Activated naive CD8-positive, alpha-beta T cell treated with anti-CD3 and anti-CD28 coated beads, Interleukin-2, amount 10 ng/mL, durations not matched to agents 7 days and 5 days (primary cell): ENCODE results near the gene DPH1. TPM values are rescaled to one million over a fixed set of nuclear protein-coding genes. Genes with fewer than 3 reads are reported as not detected.
"Not testable (repeated sequence)": the region's sequence is repeated elsewhere in the genome, so short reads cannot be mapped to it uniquely, and the experiment has no call there.

Source experiments
- ATAC-seq: fragments of 150-1000 bp; cut with Tn5 transposase; one replicate; pipeline ENCODE4 v1.10.0; 2021; ENCODE audit warnings: low read depth, moderate library complexity
- POLR2A ChIA-PET: fragments of 350-600 bp; sonication (Branson Sonifier 250); formaldehyde crosslinking; loops from one replicate; lab custom pipeline; 2021; ENCODE audit warnings: antibody characterized with exemption; lab: Charles Lee
- DNase-seq: peaks from one replicate; pipeline ENCODE4 v3.0.0; 2021
- H3K27ac Mint-ChIP-seq: one replicate; pipeline ENCODE4 v1.8.0; 2022; ENCODE audit warnings: mild to moderate bottlenecking, mixed read lengths
- H3K27me3 Mint-ChIP-seq: one replicate; pipeline ENCODE4 v1.8.0; 2022; ENCODE audit warnings: mild to moderate bottlenecking, moderate library complexity, mixed read lengths
- H3K36me3 Mint-ChIP-seq: one replicate; pipeline ENCODE4 v1.8.0; 2021; ENCODE audit warnings: mild to moderate bottlenecking, mixed read lengths
- H3K4me1 Mint-ChIP-seq: one replicate; pipeline ENCODE4 v1.8.0; 2021; ENCODE audit warnings: mixed read lengths
- H3K4me3 Mint-ChIP-seq: one replicate; pipeline ENCODE4 v1.8.0; 2022; ENCODE audit warnings: mild to moderate bottlenecking, moderate library complexity, mixed read lengths
- H3K9me3 Mint-ChIP-seq: one replicate; pipeline ENCODE4 v1.8.0; 2021; ENCODE audit warnings: mixed read lengths
- total RNA-seq, 2 experiments: library from RNA; stranded (reverse); gene quantifications; one replicate each; pipeline ENCODE4 v1.2.3, GENCODE V29; 2021

The DPH1 gene
- total RNA-seq, 2 experiments from 2014 or later = 45.7 to 46.4 TPM

DNA sequence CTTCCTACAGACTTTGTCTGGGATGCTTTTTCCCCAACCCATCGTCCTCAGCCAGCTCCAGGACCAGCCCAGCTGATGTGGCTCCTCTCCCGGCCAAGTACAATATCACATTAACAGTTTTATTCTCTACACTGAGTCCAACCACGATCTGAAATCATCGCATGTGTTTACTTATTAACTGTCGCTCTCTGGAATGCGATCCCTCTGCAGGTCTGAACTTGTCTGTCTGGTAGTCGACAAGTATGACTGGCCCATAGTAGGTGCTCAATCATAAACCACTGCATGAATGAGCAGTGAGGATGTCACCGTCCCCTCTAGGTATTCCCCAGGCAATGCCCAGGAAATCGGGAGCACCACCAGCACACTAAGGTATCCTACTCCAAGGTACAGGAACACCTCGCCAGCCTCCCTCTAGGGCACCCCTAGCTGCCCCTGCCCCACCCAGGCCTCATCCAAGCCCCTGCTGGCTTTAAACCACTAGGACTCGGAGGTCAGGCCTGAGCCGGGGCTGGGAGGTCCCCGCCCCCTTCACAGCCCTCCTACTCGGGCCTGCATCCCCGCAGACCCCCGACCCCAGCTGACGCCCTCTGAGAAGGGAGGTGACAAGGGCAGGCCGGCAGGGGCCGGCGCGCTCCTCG, 32.5 kb upstream of the DPH1 start:
- Mint-ChIP-seq H3K4me1 (peaks cover 2% of the 10 kb centered on the region), H3K36me3 (peaks cover 2% of the 10 kb centered on the region), H3K27me3 (peaks cover 28% of the 10 kb centered on the region), H3K27ac (no peak overlapping the region), H3K9me3 (no peaks in the 10 kb centered on the region), H3K4me3 (no peak overlapping the region)
- ATAC-seq (no peak), DNase-seq (no peak)
- POLR2A ChIA-PET = no interaction called here

DNA sequence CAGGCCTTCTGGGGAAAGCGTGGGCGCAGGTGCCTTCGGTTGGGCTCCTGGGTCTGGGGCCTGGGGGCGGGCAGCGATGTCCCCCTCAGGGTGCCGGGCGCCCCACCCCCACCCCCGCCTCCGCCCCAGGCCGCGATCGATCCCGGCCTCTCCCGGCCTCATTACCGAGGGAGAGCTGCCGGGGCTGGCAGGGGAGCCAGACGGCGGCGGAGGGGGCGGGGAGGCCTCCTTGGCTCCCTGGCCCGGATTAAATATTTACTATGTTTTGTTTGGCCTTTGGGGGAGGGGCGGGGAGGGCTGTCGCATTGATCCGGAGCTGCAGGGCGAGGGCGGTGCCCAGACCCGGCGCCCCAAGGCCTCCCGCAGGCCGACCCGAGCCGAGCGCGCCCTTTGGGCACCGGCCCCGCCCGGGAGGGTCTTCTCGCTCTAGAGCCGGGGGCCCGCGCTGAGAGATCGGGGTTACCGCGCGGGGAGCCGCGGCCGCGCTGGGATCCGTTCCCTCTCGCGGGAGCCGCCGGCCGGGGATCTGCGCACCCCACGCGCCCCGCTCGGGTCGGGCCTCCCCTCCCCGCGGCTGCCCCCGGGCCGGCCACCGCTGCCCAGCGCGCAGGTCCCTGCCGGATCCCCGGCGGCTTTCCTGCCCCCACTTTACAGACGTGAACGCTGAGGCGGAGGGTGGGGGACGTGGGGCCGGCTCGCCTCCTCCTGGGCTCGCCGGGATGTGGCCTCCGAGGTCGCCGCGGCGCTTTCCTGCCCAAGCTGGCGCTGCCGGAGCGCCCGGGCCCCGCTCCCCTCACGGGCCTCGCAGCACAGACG, 31.8 kb upstream of the DPH1 start:
- POLR2A ChIA-PET = no interaction called here
- Mint-ChIP-seq H3K4me1 (peaks cover 2% of the 10 kb centered on the region), H3K36me3 (peaks cover 2% of the 10 kb centered on the region), H3K27ac (no peak overlapping the region), H3K27me3 (peaks cover 28% of the 10 kb centered on the region), H3K4me3 (no peak overlapping the region), H3K9me3 (no peaks in the 10 kb centered on the region)
- ATAC-seq (peak; percentile 54), DNase-seq (peak; percentile 48)

DNA sequence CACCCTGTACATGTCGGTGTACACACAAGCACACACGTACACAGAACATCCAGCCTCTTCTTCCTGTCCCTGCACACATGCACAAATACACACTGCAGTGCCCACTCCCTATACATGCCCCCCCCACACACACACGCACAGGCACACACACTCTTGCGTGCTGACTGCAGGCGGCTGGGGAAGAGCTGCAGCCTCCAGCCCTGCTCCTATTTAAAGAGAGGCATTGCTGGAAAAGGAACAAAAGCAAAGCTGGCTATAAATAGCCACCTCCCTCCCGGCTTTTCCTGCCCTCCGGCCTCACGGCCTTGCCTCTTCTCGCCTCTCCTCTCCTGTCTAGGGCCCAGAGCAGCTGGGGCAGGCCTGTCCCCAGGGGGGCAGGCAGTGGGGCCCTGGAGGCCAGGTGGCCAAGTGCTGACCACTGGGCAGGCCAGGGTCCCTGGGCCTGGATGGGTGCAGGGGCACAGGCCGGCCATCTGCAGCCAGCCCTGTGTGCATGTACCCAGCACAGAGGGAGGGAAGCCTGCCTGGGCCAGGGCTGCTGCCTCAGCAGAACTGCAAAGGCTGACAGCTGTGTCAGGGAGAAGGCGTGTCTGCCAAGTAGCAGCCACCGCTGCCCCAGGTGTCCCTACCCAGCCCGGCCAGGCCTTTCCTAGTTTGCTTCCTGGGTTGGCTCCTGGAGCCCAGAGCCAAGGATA, 30.2 kb upstream of the DPH1 start:
- ATAC-seq (no peak), DNase-seq (no peak)
- Mint-ChIP-seq H3K4me1 (peaks cover 2% of the 10 kb centered on the region), H3K9me3 (no peaks in the 10 kb centered on the region), H3K36me3 (peaks cover 2% of the 10 kb centered on the region), H3K27me3 (peaks cover 28% of the 10 kb centered on the region), H3K27ac (no peak overlapping the region), H3K4me3 (peak overlapping the region; percentile 26)
- POLR2A ChIA-PET = no interaction called here

DNA sequence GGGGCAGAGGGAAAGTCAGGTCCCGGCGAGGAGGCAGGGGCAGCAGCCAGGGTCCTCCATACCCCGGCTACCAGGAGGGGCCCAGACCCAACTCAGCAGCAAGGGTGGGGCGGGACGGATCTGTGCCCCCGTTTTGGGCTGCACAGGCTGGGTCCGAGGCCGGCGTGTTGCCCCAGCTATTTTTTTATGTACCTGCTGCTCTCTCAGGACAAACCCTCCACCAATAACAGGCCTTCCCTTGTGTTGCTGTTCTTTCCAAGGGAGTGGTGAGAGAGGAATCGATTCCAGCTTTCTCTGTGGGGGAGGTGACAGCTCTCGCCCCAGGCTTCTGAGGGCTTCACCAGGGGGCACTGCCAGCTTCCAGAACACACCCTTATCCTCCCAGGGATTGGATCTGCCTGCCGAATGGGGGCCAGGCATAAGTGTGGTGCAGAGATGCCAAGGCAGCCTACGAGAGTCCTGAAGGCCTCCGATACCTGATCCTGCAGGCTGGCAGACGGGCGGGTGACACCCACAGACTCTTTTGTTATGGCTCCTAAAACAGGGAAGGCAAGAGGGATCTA, 27.1 kb upstream of the DPH1 start:
- Mint-ChIP-seq H3K4me3 (no peak overlapping the region), H3K27ac (no peak overlapping the region), H3K4me1 (peaks cover 2% of the 10 kb centered on the region), H3K36me3 (peaks cover 2% of the 10 kb centered on the region), H3K9me3 (no peaks in the 10 kb centered on the region), H3K27me3 (peaks cover 16% of the 10 kb centered on the region)
- POLR2A ChIA-PET = interaction anchor here (0.6 kb wide), 1 partner anchor 91 kb away, joined by 3 read pairs; no protein-coding TSS in a partner anchor
- DNase-seq (no peak), ATAC-seq (no peak)

DNA sequence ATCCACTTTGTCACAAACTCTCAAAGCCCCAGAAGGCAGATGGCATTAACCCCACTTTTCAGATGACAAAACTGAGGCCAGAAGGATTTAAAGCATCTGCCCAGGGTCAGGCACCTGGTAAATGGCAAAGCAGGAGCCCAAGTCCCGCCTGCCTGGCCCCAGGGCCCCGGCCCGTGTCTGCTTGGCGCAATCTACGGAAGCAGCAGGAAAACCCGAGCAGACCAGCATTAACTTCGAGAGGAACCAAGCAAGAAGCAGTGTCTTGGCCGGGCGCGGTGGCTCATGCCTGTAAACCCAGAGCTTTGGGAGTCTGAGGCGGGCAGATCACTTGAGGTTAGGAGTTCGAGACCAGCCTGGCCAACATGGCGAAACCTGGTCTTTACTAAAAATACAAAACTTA, 26.4 kb upstream of the DPH1 start:
- POLR2A ChIA-PET = no interaction called here
- ATAC-seq (no peak), DNase-seq (no peak)
- H3K27ac Mint-ChIP-seq = no peak overlapping the region
- no peak overlapping the region for H3K4me3 Mint-ChIP-seq
- H3K27me3 Mint-ChIP-seq = peaks cover 16% of the 10 kb centered on the region
- H3K4me1 Mint-ChIP-seq = peaks cover 2% of the 10 kb centered on the region
- peaks cover 2% of the 10 kb centered on the region for H3K36me3 Mint-ChIP-seq
- H3K9me3 Mint-ChIP-seq = no peaks in the 10 kb centered on the region

DNA sequence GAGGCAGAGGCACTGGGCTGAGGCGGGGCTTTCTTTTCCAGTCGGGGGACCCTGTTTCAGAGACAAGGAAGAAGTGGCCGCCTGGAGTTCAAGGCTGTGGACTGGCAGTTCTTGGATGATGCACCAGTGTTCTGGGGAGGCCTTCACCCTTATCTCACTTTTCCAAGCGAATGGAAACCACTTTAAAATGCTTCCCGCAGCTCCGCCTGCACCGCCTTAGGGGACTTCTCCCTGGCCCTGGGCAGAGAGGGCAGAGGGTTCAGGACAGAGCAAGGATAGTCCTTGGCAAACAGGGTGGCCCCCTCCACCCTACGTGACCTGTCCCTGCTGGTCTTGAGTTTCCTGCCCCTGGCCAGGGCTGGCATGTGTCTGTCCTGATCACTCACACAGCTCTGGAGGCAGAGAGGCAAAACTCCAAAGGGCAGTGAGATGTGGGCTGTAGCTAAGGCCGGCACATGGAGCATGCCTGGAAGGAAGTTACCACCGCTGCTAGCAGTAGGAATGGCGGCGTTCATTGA, 25.5 kb upstream of the DPH1 start:
- POLR2A ChIA-PET = no interaction called here

DNA sequence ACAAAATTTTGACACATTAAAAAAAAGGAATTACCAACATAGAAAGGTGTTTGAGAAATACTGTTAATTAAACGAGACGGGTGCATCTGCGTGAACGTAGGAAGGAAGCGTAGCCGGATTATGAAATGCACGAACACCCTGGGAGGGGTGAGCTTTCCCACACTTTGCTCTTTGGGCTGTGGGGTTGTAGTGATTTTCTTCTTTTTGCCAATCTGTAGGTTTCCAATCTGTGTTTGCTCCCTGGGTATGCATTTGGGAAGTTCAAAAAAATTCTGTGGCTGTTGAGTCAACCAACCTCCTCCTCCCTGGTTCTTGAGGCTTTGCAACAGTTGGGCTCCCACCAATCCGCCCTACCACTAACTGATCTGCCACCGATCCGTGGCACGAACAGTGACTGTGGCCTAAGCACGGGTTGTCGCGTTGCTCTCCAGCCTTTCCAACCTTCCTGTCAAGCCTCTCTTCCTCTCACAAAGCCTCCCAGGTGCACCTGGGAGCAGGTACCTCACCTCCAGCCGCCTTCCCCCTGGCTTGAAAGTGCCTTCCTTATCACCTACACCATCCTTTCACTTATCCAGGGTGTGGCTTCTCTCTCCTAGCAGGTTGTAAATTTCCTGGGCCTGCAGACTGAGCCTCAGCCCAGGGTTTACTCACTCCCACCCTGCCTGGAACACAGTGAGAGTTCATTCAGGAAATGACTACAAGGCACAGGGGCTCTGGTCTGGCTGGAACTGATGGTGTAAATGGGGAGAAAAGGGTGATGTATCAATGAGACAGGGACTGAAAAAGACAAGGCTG, 21.4 kb upstream of the DPH1 start:
- no peaks in the 10 kb centered on the region for H3K4me1 Mint-ChIP-seq
- POLR2A ChIA-PET = no interaction called here
- ATAC-seq (no peak), DNase-seq (no peak)
- no peak overlapping the region for H3K27ac Mint-ChIP-seq
- H3K36me3 Mint-ChIP-seq = no peaks in the 10 kb centered on the region
- no peaks in the 10 kb centered on the region for H3K9me3 Mint-ChIP-seq
- H3K27me3 Mint-ChIP-seq = peaks cover 2% of the 10 kb centered on the region
- H3K4me3 Mint-ChIP-seq = no peak overlapping the region

More for the DNA sequence above, 25.5 kb upstream of the DPH1 start:
- Mint-ChIP-seq H3K36me3 (no peaks in the 10 kb centered on the region), H3K27ac (no peak overlapping the region), H3K4me1 (peaks cover under 1% of the 10 kb centered on the region), H3K9me3 (no peaks in the 10 kb centered on the region), H3K4me3 (no peak overlapping the region), H3K27me3 (peaks cover 8% of the 10 kb centered on the region)
- no peak for DNase-seq
- no peak for ATAC-seq

DNA sequence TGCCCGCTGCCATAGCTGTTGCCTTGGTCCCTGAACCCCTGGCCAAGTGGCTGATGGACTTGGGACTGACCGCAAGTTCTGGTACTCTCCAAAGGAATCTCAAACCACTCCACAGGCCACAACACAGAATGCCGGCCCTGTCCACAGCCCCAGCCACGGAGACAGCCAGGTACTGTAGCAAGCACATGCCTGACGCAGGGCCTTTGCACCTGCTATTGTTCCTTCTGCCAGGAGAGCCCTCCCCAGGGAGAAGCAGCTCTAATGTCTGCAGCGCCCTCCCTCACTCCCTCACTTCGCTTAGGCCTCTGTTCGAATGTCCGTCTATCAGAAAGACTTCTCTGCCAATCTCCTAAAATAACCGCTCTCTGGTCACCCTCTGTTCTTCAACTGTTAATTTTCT, 20.2 kb upstream of the DPH1 start:
- POLR2A ChIA-PET = interaction anchor here (0.7 kb wide), 1 partner anchor 41 kb away, joined by 5 read pairs; no protein-coding TSS in a partner anchor
- ATAC-seq (no peak), DNase-seq (no peak)
- H3K4me3 Mint-ChIP-seq = no peak overlapping the region
- no peaks in the 10 kb centered on the region for H3K36me3 Mint-ChIP-seq
- no peaks in the 10 kb centered on the region for H3K4me1 Mint-ChIP-seq
- H3K27ac Mint-ChIP-seq = no peak overlapping the region
- H3K27me3 Mint-ChIP-seq = peaks cover 2% of the 10 kb centered on the region
- no peaks in the 10 kb centered on the region for H3K9me3 Mint-ChIP-seq

DNA sequence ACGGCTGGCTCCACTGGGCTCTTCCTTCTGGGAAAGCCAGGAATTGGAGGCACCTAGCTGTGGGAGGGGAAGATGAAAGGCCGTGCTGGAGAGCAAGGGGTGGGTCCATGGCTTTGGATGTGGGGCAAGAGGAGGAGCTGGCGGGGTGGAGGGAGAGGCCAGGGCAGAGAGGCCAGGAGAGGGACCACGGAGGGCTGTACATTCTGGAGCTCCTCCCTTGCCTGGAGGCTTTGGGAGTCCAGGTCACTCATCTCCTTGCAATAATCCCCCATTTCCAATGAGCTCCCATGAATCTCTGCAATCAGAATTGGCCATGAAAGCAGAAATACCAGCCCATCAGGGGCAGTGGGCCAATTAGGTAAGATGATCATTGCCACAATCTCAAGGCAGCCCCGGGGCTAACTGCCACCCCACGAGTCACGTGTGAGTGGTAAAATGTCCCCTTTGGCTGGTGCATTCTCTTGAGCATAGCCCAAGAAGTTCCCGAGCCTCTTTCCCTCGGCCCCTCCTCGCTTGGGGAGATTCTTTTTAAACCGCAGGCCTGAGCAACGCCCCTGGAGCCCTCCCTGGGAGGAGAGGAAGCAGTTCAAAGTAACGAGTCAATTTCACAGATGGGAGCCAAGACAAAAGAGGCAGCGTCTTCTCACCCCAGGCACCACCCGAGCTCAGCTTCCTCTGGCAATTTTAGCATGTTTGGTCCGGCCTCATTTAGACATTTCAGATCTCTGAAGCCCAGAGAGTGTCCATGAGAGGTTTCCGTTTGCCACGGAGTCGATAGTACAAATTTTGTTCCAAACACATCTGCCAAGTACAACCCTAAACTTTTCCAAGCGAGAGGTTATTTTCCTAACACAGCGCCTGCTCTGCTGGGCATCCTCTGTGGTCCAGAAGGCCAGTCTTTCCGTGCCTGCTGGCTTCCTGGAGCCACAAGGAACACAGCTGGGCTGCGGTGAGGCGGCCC, 18.3 kb upstream of the DPH1 start:
- ATAC-seq (no peak), DNase-seq (no peak)
- Mint-ChIP-seq H3K4me3 (no peak overlapping the region), H3K27ac (no peak overlapping the region), H3K9me3 (no peaks in the 10 kb centered on the region), H3K27me3 (peaks cover 2% of the 10 kb centered on the region), H3K4me1 (no peaks in the 10 kb centered on the region), H3K36me3 (no peaks in the 10 kb centered on the region)
- POLR2A ChIA-PET = interaction anchor here (0.8 kb wide), 1 partner anchor 12 kb away, joined by 3 read pairs; no protein-coding TSS in a partner anchor

DNA sequence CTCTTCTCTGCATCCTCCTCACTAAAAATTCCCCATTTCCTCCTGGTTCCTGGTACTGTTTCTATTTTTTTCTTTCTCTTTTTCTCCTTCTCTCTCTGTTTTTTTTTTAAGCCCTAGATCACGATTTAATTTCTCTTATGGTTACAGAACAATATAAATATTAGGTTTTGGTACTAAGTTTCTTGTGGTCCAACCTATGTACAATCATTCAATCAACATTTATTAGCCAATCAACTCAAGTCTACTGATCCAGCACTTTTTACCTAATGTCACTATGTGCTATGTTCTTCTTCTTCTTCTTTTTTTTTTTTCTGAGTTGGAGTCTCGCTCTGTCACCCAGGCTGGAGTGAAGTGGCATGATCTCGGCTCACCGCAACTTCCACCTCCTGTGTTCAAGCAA, 17.5 kb upstream of the DPH1 start:
- H3K27me3 Mint-ChIP-seq = peaks cover 2% of the 10 kb centered on the region
- POLR2A ChIA-PET = no interaction called here
- no peaks in the 10 kb centered on the region for H3K36me3 Mint-ChIP-seq
- DNase-seq = no peak
- ATAC-seq = no peak
- H3K4me1 Mint-ChIP-seq = no peaks in the 10 kb centered on the region
- H3K9me3 Mint-ChIP-seq = no peaks in the 10 kb centered on the region
- no peak overlapping the region for H3K27ac Mint-ChIP-seq
- no peak overlapping the region for H3K4me3 Mint-ChIP-seq

DNA sequence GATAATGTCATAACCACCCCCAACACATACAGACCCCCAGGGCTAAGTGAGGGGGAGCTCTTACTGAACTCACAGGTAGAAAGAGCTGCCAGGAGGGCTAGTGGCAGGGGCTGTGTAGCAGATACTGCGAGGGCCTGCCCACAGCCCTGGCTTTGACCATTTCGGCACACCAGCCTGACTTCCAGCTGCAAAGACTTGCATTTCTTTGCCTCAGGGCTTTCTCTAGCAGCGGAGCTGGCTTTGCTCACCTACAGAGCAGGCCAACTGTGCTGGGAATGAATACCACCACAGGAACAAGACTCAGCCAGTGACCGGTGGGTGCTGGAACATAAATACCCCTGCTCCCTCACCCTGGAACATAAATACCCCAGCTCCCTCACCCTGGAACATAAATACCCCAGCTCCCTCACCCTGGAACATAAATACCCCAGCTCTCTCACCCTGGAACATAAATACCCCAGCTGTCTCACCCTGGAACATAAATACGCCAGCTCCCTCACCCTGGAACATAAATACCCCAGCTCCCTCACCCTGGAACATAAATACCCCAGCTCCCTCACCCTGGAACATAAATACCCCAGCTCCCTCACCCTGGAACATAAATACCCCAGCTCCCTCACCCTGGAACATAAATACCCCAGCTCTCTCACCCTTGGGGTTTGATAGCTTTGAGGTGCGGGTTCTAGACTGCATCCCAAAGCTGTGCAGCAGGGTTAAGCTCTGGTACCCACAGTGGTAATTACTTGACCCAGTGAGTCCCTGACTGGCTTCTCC, 16.5 kb upstream of the DPH1 start:
- ATAC-seq, POLR2A ChIA-PET, H3K27me3 Mint-ChIP-seq, H3K4me1 Mint-ChIP-seq, H3K9me3 Mint-ChIP-seq, H3K4me3 Mint-ChIP-seq, H3K27ac Mint-ChIP-seq, DNase-seq, H3K36me3 Mint-ChIP-seq: not testable (repeated sequence)
